Colonic mucosa (tissue), 4 donors: ENCODE measurements around the gene EIF2B5. TPM values are rescaled to one million over a fixed set of nuclear protein-coding genes. Genes with fewer than 3 reads are reported as not detected.

Experiments used
- DNase-seq: peaks from one replicate; pipeline ENCODE4 v3.0.0-alpha.2; 2020
- H3K27ac ChIP-seq: fragments of 200-600 bp; one replicate; pipeline ENCODE4 v1.8.0; 2021
- H3K27me3 ChIP-seq: fragments of 200-600 bp; one replicate; pipeline ENCODE4 v1.8.0; 2021
- H3K36me3 ChIP-seq: fragments of 200-600 bp; one replicate; pipeline ENCODE4 v1.8.0; 2021
- H3K4me1 ChIP-seq: fragments of 200-600 bp; one replicate; pipeline ENCODE4 v1.8.0; 2021; ENCODE audit warnings: mild to moderate bottlenecking
- H3K4me3 ChIP-seq: fragments of 200-600 bp; one replicate; pipeline ENCODE4 v1.8.0; 2021
- H3K9ac ChIP-seq, 2 donors: one replicate each; pipeline ENCODE4 v1.7.0; 2013; ENCODE audit warnings: control low read depth in 2 of 2, low read depth in 2 of 2, low read length in 2 of 2
- H3K9me3 ChIP-seq: fragments of 200-600 bp; one replicate; pipeline ENCODE4 v1.8.0; 2021
- CTCF ChIP-seq: fragments of 200-600 bp; IDR thresholded peaks from one replicate; pipeline ENCODE4 v1.8.0; 2022; ENCODE audit warnings: antibody characterized with exemption, mild to moderate bottlenecking
- intact Hi-C: fragments of 100-400 bp; cut with DNase I; formaldehyde crosslinking; loops from one replicate; pipeline ENCODE4 v1.14.1; 2022
- total RNA-seq, 2 donors: library from RNA; stranded (reverse); fragmentation: NEBNext Ultra II Directional in 1 of 2; extraction: Animal tissue kit (Norgen Biotek cat#: 25700) in 1 of 2; gene quantifications; one replicate each; pipeline ENCODE4 v1.2.1, GENCODE V29; 2021
- donor health status: healthy.
- donor health status: DM: no; HTN: no; CAD: no.
- donor health status: DM: no; HTN: no; CAD: no.

The EIF2B5 gene
- total RNA-seq, 2 donors from 2014 or later = 36.0 to 58.3 TPM

- Histone ChIP-seq H3K27ac (no peak overlapping the region), H3K9ac (no peak overlapping the region), H3K27me3 (no peaks in the 10 kb centered on the region), H3K9me3 (no peaks in the 10 kb centered on the region), H3K4me3 (no peak overlapping the region), H3K4me1 (no peaks in the 10 kb centered on the region), H3K36me3 (peaks cover 27% of the 10 kb centered on the region)
- DNase-seq = no peak
- intact Hi-C loops = no loop called here
- no peak for TF ChIP-seq CTCF
Observed at GRCh38 chr3:184164648-184165330, 29.6 kb downstream of the EIF2B5 start.

- Histone ChIP-seq H3K9ac (no peak overlapping the region), H3K36me3 (peaks cover 27% of the 10 kb centered on the region), H3K9me3 (no peaks in the 10 kb centered on the region), H3K4me1 (no peaks in the 10 kb centered on the region), H3K27ac (no peak overlapping the region), H3K27me3 (no peaks in the 10 kb centered on the region), H3K4me3 (no peak overlapping the region)
- TF ChIP-seq CTCF = no peak
- DNase-seq = no peak
- intact Hi-C loops = no loop called here
Observed at GRCh38 chr3:184165543-184165942, 30.4 kb downstream of the EIF2B5 start.

- DNase-seq = no peak
- Histone ChIP-seq H3K27me3 (no peaks in the 10 kb centered on the region), H3K9me3 (no peaks in the 10 kb centered on the region), H3K36me3 (peaks cover 27% of the 10 kb centered on the region), H3K9ac (no peak overlapping the region), H3K4me3 (no peak overlapping the region), H3K4me1 (no peaks in the 10 kb centered on the region), H3K27ac (no peak overlapping the region)
- intact Hi-C loops = no loop called here
- TF ChIP-seq CTCF = no peak
Observed at GRCh38 chr3:184166671-184167070, 31.5 kb downstream of the EIF2B5 start.

- Histone ChIP-seq H3K36me3 (peaks cover 27% of the 10 kb centered on the region), H3K4me1 (no peaks in the 10 kb centered on the region), H3K27me3 (no peaks in the 10 kb centered on the region), H3K4me3 (no peak overlapping the region), H3K9me3 (no peaks in the 10 kb centered on the region), H3K9ac (no peak overlapping the region), H3K27ac (no peak overlapping the region)
- DNase-seq = no peak
- intact Hi-C loops = no loop called here
- no peak for TF ChIP-seq CTCF
Observed at GRCh38 chr3:184167786-184168185, 32.6 kb downstream of the EIF2B5 start.

- DNase-seq = no peak
- intact Hi-C loops = no loop called here
- Histone ChIP-seq H3K36me3 (peaks cover 27% of the 10 kb centered on the region), H3K27me3 (no peaks in the 10 kb centered on the region), H3K4me1 (no peaks in the 10 kb centered on the region), H3K27ac (no peak overlapping the region), H3K9ac (no peak overlapping the region), H3K9me3 (no peaks in the 10 kb centered on the region), H3K4me3 (no peak overlapping the region)
- TF ChIP-seq CTCF = no peak
Observed at GRCh38 chr3:184168363-184169120, 33.4 kb downstream of the EIF2B5 start.
